Fibroblast of the aortic adventitia (primary cell): Measurements from ENCODE around the gene PCDHA4. TPM values are rescaled to one million over a fixed set of nuclear protein-coding genes. Genes with fewer than 3 reads are reported as not detected.
"Not testable (repeated sequence)": the region's sequence is repeated elsewhere in the genome, so short reads cannot be mapped to it uniquely, and the experiment has no call there.

ENCODE experiments used
- DNase-seq: peaks from one replicate; pipeline ENCODE4 v3.0.0-alpha.2; 2010; ENCODE audit warnings: low read depth
- H3K4me3 ChIP-seq: 2 replicates; pipeline ENCODE4 v1.5.1; 2011; ENCODE audit warnings: low read depth, mild to moderate bottlenecking, control low read depth, low read length, moderate library complexity
- total RNA-seq: library from RNA; depleted of rRNA; stranded (reverse); fragments of >200 nt; gene quantifications from 2 replicates; pipeline ENCODE4 v1.2.3, GENCODE V29; 2012; ENCODE audit warnings: low replicate concordance
- TF ChIP-seq, protein P1 (sequence below): IDR thresholded peaks from 2 replicates; pipeline ENCODE4 v1.5.1; 2011; ENCODE audit warnings: mild to moderate bottlenecking, low read length, control low read depth, inconsistent platforms; ENCODE audit not compliant: insufficient read depth

Gene PCDHA4
- total RNA-seq, result 0.09 and 1.1 TPM in 2 replicates

DNA sequence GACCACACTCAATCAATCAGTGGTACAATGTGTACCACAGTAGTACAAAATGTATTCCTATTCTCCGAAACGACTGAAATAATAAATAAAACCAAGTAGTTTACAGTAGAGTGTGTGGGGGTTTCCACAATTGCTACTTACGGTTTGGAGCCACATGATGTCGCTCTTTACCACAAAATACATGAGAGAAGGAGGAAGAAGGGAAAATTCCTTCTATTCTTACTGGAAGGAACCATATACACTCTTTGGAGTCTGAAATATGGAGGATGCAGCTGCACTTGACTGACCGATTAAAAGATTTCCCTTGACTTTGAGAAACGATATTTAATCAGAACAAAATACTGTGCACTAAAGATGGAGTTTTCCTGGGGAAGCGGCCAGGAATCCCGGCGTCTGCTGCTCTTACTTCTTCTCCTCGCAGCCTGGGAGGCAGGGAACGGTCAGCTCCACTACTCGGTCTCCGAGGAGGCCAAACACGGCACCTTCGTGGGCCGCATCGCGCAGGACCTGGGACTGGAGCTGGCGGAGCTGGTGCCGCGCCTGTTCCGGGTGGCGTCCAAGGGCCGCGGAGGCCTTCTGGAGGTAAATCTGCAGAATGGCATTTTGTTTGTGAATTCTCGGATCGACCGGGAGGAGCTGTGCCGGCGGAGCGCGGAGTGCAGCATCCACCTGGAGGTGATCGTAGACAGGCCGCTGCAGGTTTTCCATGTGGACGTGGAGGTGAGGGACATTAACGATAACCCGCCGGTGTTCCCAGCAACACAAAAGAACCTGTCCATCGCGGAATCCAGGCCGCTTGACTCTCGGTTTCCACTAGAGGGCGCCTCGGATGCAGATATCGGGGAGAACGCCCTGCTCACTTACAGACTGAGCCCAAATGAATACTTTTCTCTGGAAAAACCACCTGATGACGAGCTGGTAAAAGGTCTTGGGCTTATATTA lies at the start of gene PCDHA4:
TSS of gene PCDHA4 (plus strand) at position 235 of the 942 bp plus-strand sequence.
- TF ChIP-seq, protein P1, sequence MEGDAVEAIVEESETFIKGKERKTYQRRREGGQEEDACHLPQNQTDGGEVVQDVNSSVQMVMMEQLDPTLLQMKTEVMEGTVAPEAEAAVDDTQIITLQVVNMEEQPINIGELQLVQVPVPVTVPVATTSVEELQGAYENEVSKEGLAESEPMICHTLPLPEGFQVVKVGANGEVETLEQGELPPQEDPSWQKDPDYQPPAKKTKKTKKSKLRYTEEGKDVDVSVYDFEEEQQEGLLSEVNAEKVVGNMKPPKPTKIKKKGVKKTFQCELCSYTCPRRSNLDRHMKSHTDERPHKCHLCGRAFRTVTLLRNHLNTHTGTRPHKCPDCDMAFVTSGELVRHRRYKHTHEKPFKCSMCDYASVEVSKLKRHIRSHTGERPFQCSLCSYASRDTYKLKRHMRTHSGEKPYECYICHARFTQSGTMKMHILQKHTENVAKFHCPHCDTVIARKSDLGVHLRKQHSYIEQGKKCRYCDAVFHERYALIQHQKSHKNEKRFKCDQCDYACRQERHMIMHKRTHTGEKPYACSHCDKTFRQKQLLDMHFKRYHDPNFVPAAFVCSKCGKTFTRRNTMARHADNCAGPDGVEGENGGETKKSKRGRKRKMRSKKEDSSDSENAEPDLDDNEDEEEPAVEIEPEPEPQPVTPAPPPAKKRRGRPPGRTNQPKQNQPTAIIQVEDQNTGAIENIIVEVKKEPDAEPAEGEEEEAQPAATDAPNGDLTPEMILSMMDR, result peak; percentile 38
- H3K4me3 ChIP-seq, result peak within 1 kb of the TSS; percentile 47
- peak; percentile 16 for DNase-seq

DNA sequence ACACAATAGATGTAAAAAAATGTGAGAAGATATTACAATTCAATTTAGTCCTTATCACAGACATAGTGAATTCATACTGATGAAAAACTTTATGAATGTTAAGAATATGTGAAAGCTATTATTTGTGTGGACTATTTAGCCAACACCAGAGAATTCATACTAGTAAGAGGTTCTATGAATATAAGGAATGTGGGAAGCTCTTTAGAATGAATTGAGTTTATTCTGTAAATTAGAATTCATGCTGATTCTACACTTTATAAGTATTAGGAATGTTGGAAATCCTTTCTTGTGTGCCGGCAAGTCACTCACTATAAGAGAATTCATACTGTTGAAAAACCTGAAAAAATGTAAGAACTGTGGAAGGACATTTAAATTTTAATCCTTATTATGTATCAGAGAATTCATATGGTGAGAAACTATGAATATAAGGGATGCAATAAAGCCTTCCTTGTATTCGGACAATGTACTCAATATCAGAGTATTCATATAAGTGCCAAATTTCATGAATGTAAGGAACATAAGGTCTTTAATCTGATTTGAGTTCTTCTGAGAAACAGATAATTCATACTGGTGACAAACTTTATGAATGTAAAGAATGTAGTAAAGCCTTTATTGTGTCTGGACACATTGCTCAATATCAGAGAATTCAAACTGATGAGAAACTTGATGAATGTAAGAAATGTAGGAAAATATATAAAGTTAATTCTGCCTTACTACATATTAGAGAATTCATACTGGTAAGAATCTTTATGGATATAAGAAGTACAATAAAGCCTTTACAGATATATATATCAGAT lies 42.5 kb upstream of the PCDHA4 start:
- DNase-seq, result peak; percentile 2

DNA sequence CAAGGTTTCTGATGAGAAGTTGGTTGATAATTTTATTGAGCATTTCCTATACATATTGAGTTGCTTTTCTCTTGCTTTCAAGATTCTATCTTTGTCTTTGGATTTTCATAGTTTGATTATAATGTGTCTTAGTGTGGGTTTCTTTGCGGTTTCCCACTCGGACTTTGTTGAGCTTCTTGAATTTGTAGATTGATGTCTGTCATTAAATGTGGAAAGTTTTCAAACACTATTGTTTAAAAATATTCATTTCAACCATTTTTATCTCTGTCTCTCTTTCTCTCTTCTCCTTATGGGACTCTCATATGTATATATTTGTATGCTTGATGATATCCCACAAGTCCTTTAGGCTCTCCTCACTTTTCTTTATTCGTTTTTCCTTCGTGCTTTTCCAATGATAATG lies 39.4 kb upstream of the PCDHA4 start:
- TF ChIP-seq, protein P1, result no peak
- H3K4me3 ChIP-seq, result no peak overlapping the region
- DNase-seq, result no peak

More for the DNA sequence above, 42.5 kb upstream of the PCDHA4 start:
- H3K4me3 ChIP-seq, result no peak overlapping the region
- TF ChIP-seq, protein P1, result no peak

DNA sequence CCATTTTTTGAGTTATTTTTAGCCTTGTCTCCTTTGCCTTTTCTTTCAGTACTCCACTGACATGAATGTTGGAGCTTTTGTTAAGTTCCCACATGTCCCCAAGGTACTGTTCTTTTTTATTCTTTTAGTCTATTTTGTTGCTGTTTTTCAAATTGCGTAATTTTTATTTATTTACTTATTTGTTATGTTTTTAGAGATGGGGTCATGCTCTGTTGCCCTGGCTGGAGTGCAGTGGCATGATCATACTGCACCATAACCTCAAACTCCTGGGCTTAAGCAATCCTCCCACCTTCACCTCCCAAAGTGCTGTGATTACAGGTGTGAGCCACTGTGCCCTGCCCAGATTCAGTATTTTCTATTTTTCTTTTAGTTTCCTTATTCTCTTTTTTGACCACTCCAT lies 26.4 kb upstream of the PCDHA4 start:
- TF ChIP-seq, protein P1, result no peak
- no peak overlapping the region for H3K4me3 ChIP-seq
- no peak for DNase-seq

DNA sequence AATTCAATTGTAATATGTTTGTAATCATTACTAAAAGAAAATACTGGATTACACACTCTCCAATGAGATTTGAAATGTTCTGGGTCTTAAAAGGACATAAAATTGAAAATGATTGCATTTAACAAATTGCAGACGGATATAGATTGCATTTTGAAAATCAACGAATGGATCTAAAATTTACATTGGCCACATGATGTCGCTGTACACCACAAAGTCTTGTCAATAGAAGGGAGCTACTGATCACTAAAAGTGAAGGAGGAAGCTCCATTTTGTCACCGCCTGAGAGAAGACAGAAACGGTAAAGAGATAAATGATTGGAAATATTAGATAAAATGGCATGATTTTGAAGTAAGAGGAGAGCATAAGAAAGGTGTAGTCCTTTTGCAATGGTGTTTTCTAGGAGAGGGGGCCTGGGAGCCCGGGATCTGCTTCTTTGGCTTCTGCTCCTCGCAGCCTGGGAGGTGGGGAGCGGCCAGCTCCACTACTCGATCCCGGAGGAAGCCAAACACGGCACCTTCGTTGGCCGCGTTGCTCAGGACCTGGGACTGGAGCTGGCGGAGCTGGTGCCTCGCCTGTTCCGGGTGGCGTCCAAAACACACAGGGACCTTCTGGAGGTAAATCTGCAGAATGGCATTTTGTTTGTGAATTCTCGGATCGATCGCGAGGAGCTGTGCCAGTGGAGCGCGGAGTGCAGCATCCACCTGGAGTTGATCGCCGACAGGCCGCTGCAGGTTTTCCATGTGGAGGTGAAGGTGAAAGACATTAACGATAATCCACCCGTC lies 20.8 kb upstream of the PCDHA4 start, which contains the start of gene PCDHA1:
TSS of gene PCDHA1 (plus strand) at position 236 of the 782 bp plus-strand sequence.
- H3K4me3 ChIP-seq, result no peak within 1 kb of the TSS
- no peak for DNase-seq
- TF ChIP-seq, protein P1, result no peak

DNA sequence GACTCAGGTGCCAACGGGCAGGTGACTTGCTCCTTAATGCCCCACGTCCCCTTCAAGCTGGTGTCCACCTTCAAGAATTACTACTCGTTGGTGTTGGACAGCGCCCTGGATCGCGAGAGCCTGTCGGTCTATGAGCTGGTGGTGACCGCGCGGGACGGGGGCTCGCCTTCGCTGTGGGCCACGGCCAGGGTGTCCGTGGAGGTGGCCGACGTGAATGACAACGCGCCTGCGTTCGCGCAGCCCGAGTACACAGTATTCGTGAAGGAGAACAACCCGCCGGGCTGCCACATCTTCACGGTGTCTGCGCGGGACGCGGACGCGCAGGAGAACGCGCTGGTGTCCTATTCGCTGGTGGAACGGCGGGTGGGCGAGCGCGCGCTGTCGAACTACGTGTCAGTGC lies 19.4 kb upstream of the PCDHA4 start:
- not testable (repeated sequence) for DNase-seq, H3K4me3 ChIP-seq

DNA sequence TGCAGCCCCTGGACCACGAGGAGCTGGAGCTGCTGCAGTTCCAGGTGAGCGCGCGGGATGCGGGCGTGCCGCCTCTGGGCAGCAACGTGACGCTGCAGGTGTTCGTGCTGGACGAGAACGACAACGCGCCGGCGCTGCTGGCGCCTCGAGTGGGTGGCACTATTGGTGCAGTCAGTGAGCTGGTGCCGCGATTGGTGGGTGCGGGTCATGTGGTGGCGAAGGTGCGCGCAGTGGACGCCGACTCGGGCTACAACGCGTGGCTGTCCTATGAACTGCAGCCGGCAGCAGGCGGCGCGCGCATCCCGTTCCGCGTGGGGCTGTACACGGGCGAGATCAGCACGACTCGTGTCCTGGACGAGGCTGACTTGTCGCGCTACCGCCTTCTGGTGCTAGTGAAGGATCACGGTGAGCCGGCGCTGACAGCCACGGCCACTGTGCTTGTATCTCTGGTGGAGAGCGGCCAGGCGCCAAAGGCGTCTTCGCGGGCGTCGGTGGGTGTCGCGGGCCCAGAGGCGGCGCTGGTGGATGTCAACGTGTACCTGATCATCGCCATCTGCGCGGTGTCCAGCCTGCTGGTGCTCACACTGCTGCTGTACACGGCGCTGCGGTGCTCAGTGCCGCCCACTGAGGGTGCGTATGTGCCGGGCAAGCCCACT lies 18.9 kb upstream of the PCDHA4 start:
- not testable (repeated sequence) for H3K4me3 ChIP-seq, DNase-seq
